K562 (cell line): ENCODE measurements around the gene CD8A.

ENCODE experiments used
- ATF2 ChIP-seq: sonication (generic); formaldehyde crosslinking; IDR thresholded peaks from 2 replicates; pipeline ENCODE4 v1.8.1; 2022; ENCODE audit warnings: missing genetic modification reagents
- CTCF ChIP-seq, 3 experiments: IDR thresholded peaks in 2 of 3; conservative IDR thresholded peaks in 1 of 3; 2 replicates each; pipeline ENCODE4 v1.5.1; 2011 to 2012; ENCODE audit warnings: low read length in 3 of 3, mild to moderate bottlenecking in 3 of 3, control low read depth in 2 of 3, improper control_type of control experiment in 1 of 3, inconsistent platforms in 1 of 3, low read depth in 1 of 3, mixed read lengths in 1 of 3, moderate library complexity in 1 of 3; ENCODE audit not compliant: insufficient read depth in 2 of 3
- EZH2 ChIP-seq: IDR thresholded peaks from 2 replicates; pipeline ENCODE4 v1.6.1; 2012; ENCODE audit warnings: low read depth, mild to moderate bottlenecking, inconsistent platforms, low read length, borderline replicate concordance
- KLF13 ChIP-seq: fragments of 450-650 bp; IDR thresholded peaks from 2 replicates; pipeline ENCODE4 v1.6.1; 2016; ENCODE audit warnings: missing genetic modification characterization, low read depth, mild to moderate bottlenecking, missing compliant biosample characterization, moderate library complexity, borderline replicate concordance
- NFIC ChIP-seq: fragments of 450-650 bp; IDR thresholded peaks from 2 replicates; pipeline ENCODE4 v1.6.1; 2017; ENCODE audit warnings: mild to moderate bottlenecking, inconsistent platforms
- NFYB ChIP-seq: IDR thresholded peaks from 2 replicates; pipeline ENCODE4 v1.6.1; 2011; ENCODE audit warnings: mild to moderate bottlenecking, moderate library complexity; ENCODE audit not compliant: insufficient read length; ENCODE audit errors: extremely low read depth
- PTBP1 ChIP-seq: fragments of 200-400 bp; formaldehyde crosslinking; IDR thresholded peaks from 2 replicates; pipeline ENCODE4 v1.6.1; 2017; ENCODE audit warnings: low read depth, low read length
- RFX7 ChIP-seq: fragments of 250-450 bp; sonication (Bioruptor Pico); IDR thresholded peaks from 2 replicates; pipeline ENCODE4 v1.5.1; 2021; ENCODE audit warnings: mild to moderate bottlenecking
- SIX5 ChIP-seq, 2 experiments: IDR thresholded peaks; 2 replicates each; pipeline ENCODE4 v1.6.1; 2011; ENCODE audit warnings: low read length in 2 of 2, borderline replicate concordance in 1 of 2, low read depth in 1 of 2, mild to moderate bottlenecking in 1 of 2, moderate library complexity in 1 of 2; ENCODE audit not compliant: insufficient read depth in 1 of 2
- ZBTB2 ChIP-seq: fragments of 450-650 bp; IDR thresholded peaks from 2 replicates; pipeline ENCODE4 v1.6.1; 2016; ENCODE audit warnings: antibody characterized with exemption
- ZNF146 ChIP-seq: IDR thresholded peaks from one replicate; pipeline ENCODE4 v1.6.1; 2018; ENCODE audit warnings: missing compliant biosample characterization; ENCODE audit not compliant: unreplicated experiment
- TF ChIP-seq, protein P1 (sequence below): sonication (generic); formaldehyde crosslinking; IDR thresholded peaks from 2 replicates; pipeline ENCODE4 v1.8.1; 2023; ENCODE audit warnings: mild to moderate bottlenecking, missing genetic modification reagents
- TF ChIP-seq, protein P2 (sequence below), 2 experiments: fragments of 450-650 bp in 1 of 2; sonication (generic) in 1 of 2; formaldehyde crosslinking; conservative IDR thresholded peaks; 2 replicates each; pipeline versions ENCODE4 v1.4.0 to v1.8.1; 2020 to 2022; ENCODE audit warnings: mild to moderate bottlenecking in 1 of 2, missing genetic modification reagents in 1 of 2

DNA sequence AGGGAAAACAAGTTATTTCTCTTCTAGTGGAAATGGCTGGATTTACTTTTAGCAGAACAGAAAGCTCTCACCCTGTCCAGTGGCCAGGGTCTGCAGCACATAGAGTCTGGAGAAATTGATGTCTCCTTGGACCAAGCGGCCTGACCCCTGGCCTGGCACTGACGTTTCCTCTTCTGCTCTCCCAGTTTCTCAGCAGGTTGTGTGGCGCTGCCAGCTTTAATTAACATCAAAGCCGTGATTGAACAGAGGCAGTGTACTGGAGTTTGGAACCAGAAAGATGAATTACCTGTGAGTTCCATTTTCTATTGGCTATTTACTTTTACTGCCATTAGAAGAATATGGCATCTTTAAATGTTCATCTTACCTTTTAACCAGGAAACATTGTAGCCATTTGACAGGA lies 20.9 kb downstream of the CD8A start:
- no peak for TF ChIP-seq CTCF (IDR thresholded peaks at IDR 0.05 in 2 of 3, conservative IDR thresholded peaks at IDR 0.05 in 1 of 3; ENCODE audit: insufficient read depth in 2 of 3, low read depth in 1 of 3, low read length in 3 of 3)
- no peak for TF ChIP-seq ATF2
- TF ChIP-seq, protein P1, sequence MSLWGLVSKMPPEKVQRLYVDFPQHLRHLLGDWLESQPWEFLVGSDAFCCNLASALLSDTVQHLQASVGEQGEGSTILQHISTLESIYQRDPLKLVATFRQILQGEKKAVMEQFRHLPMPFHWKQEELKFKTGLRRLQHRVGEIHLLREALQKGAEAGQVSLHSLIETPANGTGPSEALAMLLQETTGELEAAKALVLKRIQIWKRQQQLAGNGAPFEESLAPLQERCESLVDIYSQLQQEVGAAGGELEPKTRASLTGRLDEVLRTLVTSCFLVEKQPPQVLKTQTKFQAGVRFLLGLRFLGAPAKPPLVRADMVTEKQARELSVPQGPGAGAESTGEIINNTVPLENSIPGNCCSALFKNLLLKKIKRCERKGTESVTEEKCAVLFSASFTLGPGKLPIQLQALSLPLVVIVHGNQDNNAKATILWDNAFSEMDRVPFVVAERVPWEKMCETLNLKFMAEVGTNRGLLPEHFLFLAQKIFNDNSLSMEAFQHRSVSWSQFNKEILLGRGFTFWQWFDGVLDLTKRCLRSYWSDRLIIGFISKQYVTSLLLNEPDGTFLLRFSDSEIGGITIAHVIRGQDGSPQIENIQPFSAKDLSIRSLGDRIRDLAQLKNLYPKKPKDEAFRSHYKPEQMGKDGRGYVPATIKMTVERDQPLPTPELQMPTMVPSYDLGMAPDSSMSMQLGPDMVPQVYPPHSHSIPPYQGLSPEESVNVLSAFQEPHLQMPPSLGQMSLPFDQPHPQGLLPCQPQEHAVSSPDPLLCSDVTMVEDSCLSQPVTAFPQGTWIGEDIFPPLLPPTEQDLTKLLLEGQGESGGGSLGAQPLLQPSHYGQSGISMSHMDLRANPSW (CRISPR knock-in tag), result no peak
- no peak for TF ChIP-seq NFYB
- TF ChIP-seq, protein P2, sequence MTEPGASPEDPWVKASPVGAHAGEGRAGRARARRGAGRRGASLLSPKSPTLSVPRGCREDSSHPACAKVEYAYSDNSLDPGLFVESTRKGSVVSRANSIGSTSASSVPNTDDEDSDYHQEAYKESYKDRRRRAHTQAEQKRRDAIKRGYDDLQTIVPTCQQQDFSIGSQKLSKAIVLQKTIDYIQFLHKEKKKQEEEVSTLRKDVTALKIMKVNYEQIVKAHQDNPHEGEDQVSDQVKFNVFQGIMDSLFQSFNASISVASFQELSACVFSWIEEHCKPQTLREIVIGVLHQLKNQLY (CRISPR knock-in tag; conservative IDR thresholded peaks at IDR 0.05), result no peak
- no peak for TF ChIP-seq SIX5 (IDR thresholded peaks at IDR 0.05; ENCODE audit: borderline replicate concordance in 1 of 2, insufficient read depth in 1 of 2, low read depth in 1 of 2, low read length in 2 of 2)
- TF ChIP-seq NFIC, result no peak
- no peak for TF ChIP-seq ZBTB2
- TF ChIP-seq RFX7 (CRISPR knock-in tag), result no peak
- TF ChIP-seq KLF13 (tag), result no peak
- no peak for TF ChIP-seq PTBP1
- no peak for TF ChIP-seq ZNF146 (CRISPR knock-in tag)
- TF ChIP-seq EZH2, result no peak
